AG09309 (cell line): ENCODE measurements around the gene TOMM6.

Experiments used
- DNase-seq: peaks from one replicate; pipeline ENCODE4 v3.0.0-alpha.2; 2010; ENCODE audit warnings: low read depth
- H3K4me3 ChIP-seq: 2 replicates; pipeline ENCODE4 v1.5.1; 2011; ENCODE audit warnings: mild to moderate bottlenecking, low read depth, low read length, moderate library complexity; ENCODE audit not compliant: control insufficient read depth
- CTCF ChIP-seq: IDR thresholded peaks from 2 replicates; pipeline ENCODE4 v1.5.1; 2011; ENCODE audit warnings: mild to moderate bottlenecking, low read depth, low read length, inconsistent platforms; ENCODE audit not compliant: insufficient read depth, control insufficient read depth; ENCODE audit errors: missing control alignments

TOMM6 gene

GRCh38 chr6:41821266-41821665, 33.8 kb downstream of the TOMM6 start:
- TF ChIP-seq CTCF: no peak
- no peak overlapping the region for H3K4me3 ChIP-seq
- DNase-seq: no peak

GRCh38 chr6:41822021-41822420, 34.5 kb downstream of the TOMM6 start:
- H3K4me3 ChIP-seq: no peak overlapping the region
- TF ChIP-seq CTCF: no peak
- no peak for DNase-seq

GRCh38 chr6:41823178-41823577, 35.7 kb downstream of the TOMM6 start:
- TF ChIP-seq CTCF: no peak
- H3K4me3 ChIP-seq: no peak overlapping the region
- DNase-seq: no peak

GRCh38 chr6:41824571-41825569, 37.4 kb downstream of the TOMM6 start:
- TF ChIP-seq CTCF: no peak
- no peak for DNase-seq

GRCh38 chr6:41826343-41827022, 39.0 kb downstream of the TOMM6 start:
- no peak for DNase-seq
- TF ChIP-seq CTCF: no peak
- H3K4me3 ChIP-seq: no peak overlapping the region

More at GRCh38 chr6:41824571-41825569, 37.4 kb downstream of the TOMM6 start:
- H3K4me3 ChIP-seq: no peak overlapping the region

GRCh38 chr6:41832263-41832662, 44.8 kb downstream of the TOMM6 start:
- DNase-seq: no peak
- H3K4me3 ChIP-seq: no peak overlapping the region
- no peak for TF ChIP-seq CTCF
